ENCODE data around the gene RNF113A. TPM values are rescaled to one million over a fixed set of nuclear protein-coding genes. Genes with fewer than 3 reads are reported as not detected.

The RNF113A gene
- total RNA-seq, 1 donor from 2014 or later = 13.6 TPM

Other genes starting within 250 kb of the RNF113A start
- 20.9 TPM for gene SEPTIN6, start 178.6 kb downstream of the RNF113A start, total RNA-seq
- 4.0 TPM for gene SOWAHD, start 113.1 kb downstream of the RNF113A start, total RNA-seq
- gene RPL39, start 80.1 kb downstream of the RNF113A start, total RNA-seq = 1,275 TPM
- gene UPF3B, start 18.8 kb downstream of the RNF113A start, total RNA-seq = 6.3 TPM
- gene NDUFA1, start 99 bp upstream of the RNF113A start, total RNA-seq = 70.4 TPM
- gene AKAP14, start 24.2 kb upstream of the RNF113A start, total RNA-seq = not detected
- 7.8 TPM for gene NKAP, start 72.0 kb upstream of the RNF113A start, total RNA-seq
- gene RHOXF2B, start 206.0 kb upstream of the RNF113A start, total RNA-seq = not detected
- 0.72 TPM for gene RHOXF1, start 244.2 kb upstream of the RNF113A start, total RNA-seq